GM23248 (cell line): ENCODE data around the gene NAA80.

Experiments used
- EZH2 ChIP-seq: fragments of 200-600 bp; sonication (generic); IDR thresholded peaks from 2 replicates; pipeline ENCODE4 v1.6.1; 2018; ENCODE audit warnings: antibody characterized with exemption, mild to moderate bottlenecking; ENCODE audit not compliant: insufficient read depth, poor library complexity, severe bottlenecking
- EZH2phosphoT487 ChIP-seq: fragments of 200-600 bp; sonication (generic); IDR thresholded peaks from 2 replicates; pipeline ENCODE4 v1.6.1; 2018; ENCODE audit warnings: antibody characterized with exemption, moderate library complexity, mild to moderate bottlenecking, low read depth; ENCODE audit not compliant: insufficient read depth

- TF ChIP-seq EZH2 (no peak), EZH2phosphoT487 (no peak)
Measured at GRCh38 chr3:50347187-50347813, 48.1 kb upstream of the NAA80 start.
